ENCODE measurements around the gene GAMT.

DNA sequence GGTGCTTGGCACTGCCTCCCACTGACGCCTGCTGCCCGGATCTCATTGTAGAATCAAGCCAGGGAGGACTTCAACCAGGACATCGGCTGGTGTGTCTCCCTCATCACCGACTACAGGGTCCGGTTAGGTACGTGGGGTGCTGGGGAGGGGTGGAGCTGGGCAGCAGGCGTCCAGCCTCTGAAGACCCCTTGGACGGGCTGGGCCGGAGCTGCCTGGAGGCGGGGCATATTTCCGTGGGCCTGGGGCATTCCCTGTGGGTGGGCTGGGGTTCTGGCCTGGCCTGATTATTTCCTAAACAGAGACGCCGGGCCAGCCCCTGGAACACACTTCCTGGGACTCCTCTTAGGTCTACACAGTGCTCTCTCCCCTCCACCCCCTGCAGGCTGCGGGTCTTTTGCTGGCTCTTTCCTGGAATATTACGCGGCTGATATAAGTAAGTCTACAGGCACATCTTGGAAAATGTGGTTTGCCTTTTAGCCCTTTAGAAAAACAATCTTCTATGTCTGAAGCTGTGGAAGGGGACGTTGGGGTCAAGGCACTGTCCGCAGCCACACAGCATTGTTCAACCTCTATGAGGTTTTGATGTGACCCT lies 32.0 kb downstream of the GAMT start:
- TF ChIP-seq, protein P1, sequence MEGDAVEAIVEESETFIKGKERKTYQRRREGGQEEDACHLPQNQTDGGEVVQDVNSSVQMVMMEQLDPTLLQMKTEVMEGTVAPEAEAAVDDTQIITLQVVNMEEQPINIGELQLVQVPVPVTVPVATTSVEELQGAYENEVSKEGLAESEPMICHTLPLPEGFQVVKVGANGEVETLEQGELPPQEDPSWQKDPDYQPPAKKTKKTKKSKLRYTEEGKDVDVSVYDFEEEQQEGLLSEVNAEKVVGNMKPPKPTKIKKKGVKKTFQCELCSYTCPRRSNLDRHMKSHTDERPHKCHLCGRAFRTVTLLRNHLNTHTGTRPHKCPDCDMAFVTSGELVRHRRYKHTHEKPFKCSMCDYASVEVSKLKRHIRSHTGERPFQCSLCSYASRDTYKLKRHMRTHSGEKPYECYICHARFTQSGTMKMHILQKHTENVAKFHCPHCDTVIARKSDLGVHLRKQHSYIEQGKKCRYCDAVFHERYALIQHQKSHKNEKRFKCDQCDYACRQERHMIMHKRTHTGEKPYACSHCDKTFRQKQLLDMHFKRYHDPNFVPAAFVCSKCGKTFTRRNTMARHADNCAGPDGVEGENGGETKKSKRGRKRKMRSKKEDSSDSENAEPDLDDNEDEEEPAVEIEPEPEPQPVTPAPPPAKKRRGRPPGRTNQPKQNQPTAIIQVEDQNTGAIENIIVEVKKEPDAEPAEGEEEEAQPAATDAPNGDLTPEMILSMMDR (IDR thresholded peaks at IDR 0.05): no peak
- TF ChIP-seq ZFX (IDR thresholded peaks at IDR 0.05; ENCODE audit: borderline replicate concordance): no peak

Data from 22Rv1 (cell line).